Skeletal muscle tissue (tissue), 4 donors: Measurements from ENCODE around the gene SSTR1. TPM values are rescaled to one million over a fixed set of nuclear protein-coding genes. Genes with fewer than 3 reads are reported as not detected.
A peak's percentile ranks its signal among the peaks of the same experiment; 100 is the strongest.

Experiments used
- H3K27ac ChIP-seq: one replicate; pipeline ENCODE4 v1.7.0; 2013; ENCODE audit warnings: mild to moderate bottlenecking, low read depth, low read length, inconsistent platforms
- H3K27me3 ChIP-seq, 3 donors: one replicate each; pipeline ENCODE4 v1.7.0; 2013; ENCODE audit warnings: low read length in 3 of 3; ENCODE audit not compliant: control insufficient read depth in 3 of 3, insufficient read depth in 3 of 3
- H3K36me3 ChIP-seq, 3 donors: one replicate each; pipeline ENCODE4 v1.7.0; 2013; ENCODE audit warnings: low read length in 3 of 3; ENCODE audit not compliant: control insufficient read depth in 3 of 3, insufficient read depth in 3 of 3
- H3K4me1 ChIP-seq, 3 donors: one replicate each; pipeline ENCODE4 v1.7.0; 2013; ENCODE audit warnings: low read length in 3 of 3, mild to moderate bottlenecking in 3 of 3; ENCODE audit not compliant: control insufficient read depth in 3 of 3, insufficient read depth in 3 of 3
- H3K4me3 ChIP-seq, 3 donors: one replicate each; pipeline ENCODE4 v1.7.0; 2013; ENCODE audit warnings: low read length in 3 of 3
- H3K9ac ChIP-seq, 3 donors: one replicate each; pipeline ENCODE4 v1.7.0; 2013; ENCODE audit warnings: low read length in 3 of 3, mild to moderate bottlenecking in 3 of 3, moderate library complexity in 2 of 3, low read depth in 1 of 3
- H3K9me3 ChIP-seq, 3 donors: one replicate each; pipeline ENCODE4 v1.7.0; 2013; ENCODE audit warnings: low read length in 3 of 3; ENCODE audit not compliant: control insufficient read depth in 3 of 3
- total RNA-seq: library from RNA; depleted of rRNA; stranded (reverse); fragments of >200 nt; gene quantifications from one replicate; pipeline ENCODE4 v1.2.3, GENCODE V29; 2014
- donor health status: Osteomylitis.

The SSTR1 gene
- total RNA-seq, 1 donor from 2014 or later = under 0.01 TPM

DNA sequence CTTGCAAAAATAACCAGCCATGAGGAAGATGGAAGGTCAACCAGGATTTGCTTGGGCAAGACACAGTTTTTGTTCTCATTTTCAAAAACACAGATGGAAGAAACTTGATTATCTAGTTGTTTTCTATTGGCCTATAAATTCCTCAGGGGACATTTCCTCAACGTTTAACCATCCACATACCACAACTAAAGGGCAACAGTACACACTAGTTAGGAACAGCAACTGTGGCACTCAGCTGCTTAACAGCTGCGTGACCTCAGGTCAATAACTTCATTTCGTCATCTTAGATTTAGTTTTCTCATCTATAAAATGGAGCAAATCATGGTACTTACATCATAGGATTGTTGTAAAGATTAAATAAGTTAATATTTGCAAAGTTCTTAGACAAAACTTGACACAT lies 18.7 kb downstream of the SSTR1 start:
- Histone ChIP-seq H3K27me3 (no peaks in the 10 kb centered on the region), H3K36me3 (no peaks in the 10 kb centered on the region), H3K4me3 (no peak overlapping the region), H3K9me3 (peaks cover 0 to 3% (median 0%) of the 10 kb centered on the region in 3 donors), H3K27ac (no peak overlapping the region), H3K9ac (no peak overlapping the region), H3K4me1 (no peaks in the 10 kb centered on the region)

DNA sequence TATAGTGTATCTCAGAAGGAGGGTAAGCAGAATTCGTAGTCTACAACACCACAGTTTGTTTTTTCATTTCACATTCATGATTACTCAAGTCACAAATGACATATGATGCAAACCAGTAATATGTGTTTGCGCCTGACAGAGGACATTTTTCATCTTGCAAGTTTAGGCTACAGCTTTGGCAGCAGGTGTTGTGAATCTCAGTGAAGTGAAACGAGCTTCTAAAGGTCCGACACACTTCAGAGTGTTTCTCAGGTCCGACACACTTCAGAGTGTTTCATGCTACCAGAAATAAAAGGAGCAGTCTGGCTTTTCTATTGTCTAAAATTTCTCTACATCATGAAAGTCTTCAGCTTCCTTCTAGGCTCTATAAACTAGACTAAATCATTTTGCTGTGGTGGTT lies 25.5 kb downstream of the SSTR1 start:
- H3K4me1 ChIP-seq = no peaks in the 10 kb centered on the region
- H3K27me3 ChIP-seq = no peaks in the 10 kb centered on the region
- H3K9me3 ChIP-seq = peaks cover 0 to 3% (median 0%) of the 10 kb centered on the region in 3 donors
- no peak overlapping the region for H3K27ac ChIP-seq
- H3K4me3 ChIP-seq = no peak overlapping the region
- no peak overlapping the region for H3K9ac ChIP-seq
- H3K36me3 ChIP-seq = no peaks in the 10 kb centered on the region

- Histone ChIP-seq H3K27me3 (no peaks in the 10 kb centered on the region), H3K9me3 (no peaks in the 10 kb centered on the region), H3K4me3 (no peak overlapping the region), H3K9ac (no peak overlapping the region), H3K36me3 (no peaks in the 10 kb centered on the region), H3K27ac (no peak overlapping the region), H3K4me1 (no peaks in the 10 kb centered on the region)
Observed at GRCh38 chr14:38238332-38238731, 30.6 kb downstream of the SSTR1 start.

DNA sequence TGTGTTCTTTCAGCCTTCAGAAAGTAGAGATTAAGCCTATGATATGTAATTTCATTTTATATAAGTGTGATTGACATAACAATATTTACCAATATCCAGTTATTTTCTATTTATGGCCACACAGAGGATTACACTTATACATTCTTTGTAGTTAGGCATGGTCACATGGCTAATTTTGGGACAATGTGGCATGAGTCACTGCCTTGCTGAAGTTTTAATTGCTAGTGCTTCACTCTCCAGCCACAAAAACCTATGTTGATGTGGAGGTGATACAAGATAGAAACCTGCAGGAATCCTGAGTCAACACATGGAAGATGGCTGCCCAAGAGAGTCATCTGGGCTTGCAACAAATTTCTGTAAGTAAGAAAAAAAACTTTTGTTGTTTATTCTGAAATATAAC lies 31.2 kb downstream of the SSTR1 start:
- no peaks in the 10 kb centered on the region for H3K4me1 ChIP-seq
- H3K27me3 ChIP-seq = no peaks in the 10 kb centered on the region
- no peaks in the 10 kb centered on the region for H3K36me3 ChIP-seq
- H3K4me3 ChIP-seq = no peak overlapping the region
- no peaks in the 10 kb centered on the region for H3K9me3 ChIP-seq
- no peak overlapping the region for H3K27ac ChIP-seq
- H3K9ac ChIP-seq = no peak overlapping the region

DNA sequence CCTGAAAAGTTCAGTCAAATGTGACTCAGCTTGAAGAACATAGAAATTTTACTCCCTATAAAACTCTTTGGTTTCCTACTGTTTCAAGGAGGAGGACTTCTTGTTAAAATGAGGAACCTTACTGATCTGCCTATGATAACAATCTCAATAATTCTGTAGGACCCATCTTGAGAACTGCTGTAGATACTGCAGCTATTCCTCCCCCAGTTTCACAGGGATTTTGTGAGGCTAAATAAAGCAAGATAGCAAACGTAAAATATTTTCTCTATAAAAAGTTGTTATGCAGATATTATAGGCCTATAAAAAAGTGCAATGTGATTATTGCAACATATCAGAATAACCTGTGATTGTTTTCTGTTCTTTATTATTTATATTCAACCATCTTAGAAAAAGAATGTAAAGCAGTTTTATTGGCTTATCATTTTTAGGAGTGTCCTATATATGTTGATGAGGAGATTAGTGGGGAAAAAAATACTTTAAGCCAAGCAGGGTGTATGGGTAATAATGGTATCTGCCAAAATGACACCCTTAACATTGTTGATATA lies 36.1 kb downstream of the SSTR1 start:
- no peak overlapping the region for H3K4me3 ChIP-seq
- no peaks in the 10 kb centered on the region for H3K27me3 ChIP-seq
- no peaks in the 10 kb centered on the region for H3K36me3 ChIP-seq
- H3K9me3 ChIP-seq = no peaks in the 10 kb centered on the region
- H3K9ac ChIP-seq = no peak overlapping the region
- no peak overlapping the region for H3K27ac ChIP-seq
- no peaks in the 10 kb centered on the region for H3K4me1 ChIP-seq

DNA sequence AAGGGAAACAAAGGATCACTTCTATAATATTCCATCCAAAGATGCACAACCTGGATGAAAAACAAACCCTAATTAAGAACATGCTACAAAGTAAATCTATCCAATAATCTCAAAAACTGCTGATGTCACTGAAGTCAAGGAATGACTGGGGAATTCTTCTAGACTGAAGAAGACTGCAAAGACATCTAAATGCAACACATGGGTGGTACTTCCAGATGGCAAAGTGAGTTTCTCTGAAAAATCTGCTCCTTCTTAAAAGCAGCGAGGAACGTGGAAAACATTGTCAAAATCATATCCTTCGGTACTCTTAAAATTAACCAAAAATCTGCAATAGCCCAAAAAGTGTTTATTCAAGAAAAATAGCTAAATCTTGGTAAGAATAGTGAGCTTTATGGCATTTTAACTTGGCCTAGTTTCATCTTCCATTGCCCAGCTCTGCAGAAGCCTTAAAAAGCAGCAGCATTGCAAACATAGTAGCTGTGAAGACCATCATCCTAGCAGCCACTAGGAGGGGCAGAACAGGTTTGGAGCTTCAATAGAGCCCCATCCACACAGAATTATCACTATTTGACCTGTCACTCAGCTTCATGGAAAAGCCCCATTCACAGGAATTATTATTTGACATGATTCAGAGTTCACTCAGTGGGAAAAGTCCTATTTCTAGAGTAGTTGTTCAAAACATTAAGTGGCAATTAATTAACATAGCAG lies 40.8 kb downstream of the SSTR1 start:
- Histone ChIP-seq H3K36me3 (no peaks in the 10 kb centered on the region), H3K4me3 (no peak overlapping the region), H3K27ac (no peak overlapping the region), H3K27me3 (no peaks in the 10 kb centered on the region), H3K9me3 (no peaks in the 10 kb centered on the region), H3K4me1 (no peaks in the 10 kb centered on the region), H3K9ac (no peak overlapping the region)

DNA sequence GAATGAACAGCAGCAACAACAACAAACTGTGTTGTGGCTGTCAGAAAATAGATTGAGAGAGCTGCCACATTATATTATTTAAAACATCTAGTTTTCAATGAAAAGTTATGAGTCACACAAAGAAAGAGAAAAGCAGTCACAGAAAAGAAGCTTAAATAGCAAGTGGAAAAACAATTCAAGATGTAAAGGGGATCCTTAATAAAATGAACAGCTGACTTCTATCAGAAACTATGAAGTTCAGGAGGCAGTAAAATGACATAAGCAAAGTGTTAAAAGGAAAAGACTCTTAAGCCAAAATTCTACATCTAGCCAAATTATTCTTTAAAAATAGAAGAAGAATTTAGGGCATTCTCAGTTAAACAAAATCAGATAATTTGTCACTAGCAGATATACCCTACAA lies 42.6 kb downstream of the SSTR1 start:
- Histone ChIP-seq H3K9me3 (no peaks in the 10 kb centered on the region), H3K9ac (peak overlapping the region in 1 of 3 donors; percentile 9), H3K27ac (no peak overlapping the region), H3K27me3 (peaks cover 5 to 14% (median 10%) of the 10 kb centered on the region in 3 donors), H3K4me1 (peaks cover 0 to 2% (median under 1%) of the 10 kb centered on the region in 3 donors), H3K4me3 (peak overlapping the region in 1 of 3 donors; percentile 23), H3K36me3 (no peaks in the 10 kb centered on the region)

DNA sequence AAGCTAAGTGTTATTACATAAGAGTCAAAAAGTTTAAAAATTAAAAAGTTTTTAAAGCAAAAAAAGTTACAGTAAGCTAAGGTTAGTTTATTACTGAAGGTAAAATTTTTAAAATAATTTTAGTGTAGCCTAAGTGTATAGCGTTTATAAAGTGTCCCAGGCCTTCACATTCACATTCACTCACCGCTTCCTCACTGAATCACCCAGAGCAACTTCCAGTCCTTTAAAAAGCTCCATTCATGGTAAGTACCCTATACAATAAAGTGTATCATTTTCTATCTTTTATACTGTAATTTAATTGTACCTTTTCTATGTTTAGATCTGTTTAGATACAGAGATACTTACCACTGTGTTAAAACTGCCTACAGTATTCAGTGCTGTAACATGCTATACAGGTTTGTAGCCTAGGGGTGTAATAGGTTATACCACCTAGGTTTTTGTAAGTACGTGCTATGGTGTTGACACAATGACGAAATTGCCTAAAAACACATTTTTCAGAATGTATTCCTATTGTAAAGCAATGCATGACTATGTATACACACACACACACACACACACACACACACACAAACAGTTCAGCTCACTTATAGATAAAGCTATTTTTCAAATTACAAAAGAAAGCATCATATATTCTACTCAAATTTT lies 44.5 kb downstream of the SSTR1 start:
- H3K36me3 ChIP-seq = no peaks in the 10 kb centered on the region
- H3K4me3 ChIP-seq = peak overlapping the region in 2 of 3 donors; percentile 41 to 52
- H3K4me1 ChIP-seq = peaks cover 3 to 4% (median 3%) of the 10 kb centered on the region in 3 donors
- H3K9me3 ChIP-seq = no peaks in the 10 kb centered on the region
- H3K27ac ChIP-seq = no peak overlapping the region
- peaks cover 5 to 20% (median 13%) of the 10 kb centered on the region in 3 donors for H3K27me3 ChIP-seq
- peak overlapping the region in 1 of 3 donors; percentile 51 for H3K9ac ChIP-seq

- H3K9ac ChIP-seq = peak overlapping the region in 2 of 3 donors; percentile 3 to 58
- peak overlapping the region; percentile 4 to 82 (median 73) for H3K4me3 ChIP-seq
- no peak overlapping the region for H3K27ac ChIP-seq
- no peaks in the 10 kb centered on the region for H3K9me3 ChIP-seq
- H3K4me1 ChIP-seq = peaks cover 3 to 4% (median 3%) of the 10 kb centered on the region in 3 donors
- H3K27me3 ChIP-seq = peaks cover 5 to 20% (median 13%) of the 10 kb centered on the region in 3 donors
- H3K36me3 ChIP-seq = no peaks in the 10 kb centered on the region
Observed at GRCh38 chr14:38253676-38254075, 46.0 kb downstream of the SSTR1 start.
